Measurements from ENCODE around the gene GLB1L. TPM values are rescaled to one million over a fixed set of nuclear protein-coding genes. Genes with fewer than 3 reads are reported as not detected.
A peak's percentile ranks its signal among the peaks of the same experiment; 100 is the strongest.

Gene GLB1L
- total and polyA plus RNA-seq, 7 donors = 2.1 to 26.0 (median 6.9) TPM

GRCh38 chr2:219225350-219225749 is 19.9 kb downstream of the GLB1L start:
- 78 to 86% methylated on average over 3 of the region's 3 CpGs for WGBS, 2 donors
- DNase-seq = no peak
- Histone ChIP-seq H3K4me1 (peaks cover 0 to 24% (median 20%) of the 10 kb centered on the region in 4 donors), H3K9me3 (no peaks in the 10 kb centered on the region), H3K27ac (no peak overlapping the region), H3K36me3 (peaks cover 53 to 69% (median 56%) of the 10 kb centered on the region in 4 donors), H3K27me3 (no peaks in the 10 kb centered on the region), H3K4me3 (no peak overlapping the region)
- intact Hi-C loops (cut with DNase I) = loop anchor here (10.0 kb wide), 1 partner anchor 159 kb away; the partner anchor contains the start of gene DNPEP
- TF ChIP-seq POLR2AphosphoS5 (IDR thresholded peaks at IDR 0.05) (no peak), POLR2A (IDR thresholded peaks at IDR 0.05) (no peak), EP300 (IDR thresholded peaks at IDR 0.05) (no peak), CTCF (IDR thresholded peaks at IDR 0.05) (no peak)

GRCh38 chr2:219223831-219224610 is 21.2 kb downstream of the GLB1L start:
- DNase-seq = no peak
- Histone ChIP-seq H3K36me3 (peaks cover 56 to 76% (median 62%) of the 10 kb centered on the region in 4 donors), H3K27me3 (no peaks in the 10 kb centered on the region), H3K4me1 (peaks cover 0 to 32% (median 30%) of the 10 kb centered on the region in 4 donors), H3K27ac (no peak overlapping the region), H3K9me3 (no peaks in the 10 kb centered on the region), H3K4me3 (no peak overlapping the region)
- WGBS, 2 donors = 95 to 96% methylated on average over 31 of the region's 31 CpGs
- TF ChIP-seq CTCF (IDR thresholded peaks at IDR 0.05) = no peak
- no peak for TF ChIP-seq EP300 (IDR thresholded peaks at IDR 0.05)
- no peak for TF ChIP-seq POLR2AphosphoS5 (IDR thresholded peaks at IDR 0.05)
- no peak for TF ChIP-seq POLR2A (IDR thresholded peaks at IDR 0.05)
- intact Hi-C loops (cut with DNase I) = loop anchor here (10.0 kb wide), 1 partner anchor 161 kb away; the partner anchor contains the start of gene DNPEP

GRCh38 chr2:219221957-219222518 is 23.2 kb downstream of the GLB1L start:
- intact Hi-C loops (cut with DNase I) = loop anchor here (10.0 kb wide), 1 partner anchor 163 kb away; the partner anchor contains the start of gene DNPEP
- Histone ChIP-seq H3K4me1 (peaks cover 0 to 31% (median 28%) of the 10 kb centered on the region in 4 donors), H3K36me3 (peaks cover 56 to 74% (median 61%) of the 10 kb centered on the region in 4 donors), H3K27ac (no peak overlapping the region), H3K4me3 (no peak overlapping the region), H3K9me3 (no peaks in the 10 kb centered on the region), H3K27me3 (no peaks in the 10 kb centered on the region)
- TF ChIP-seq POLR2AphosphoS5 (IDR thresholded peaks at IDR 0.05) = no peak
- TF ChIP-seq EP300 (IDR thresholded peaks at IDR 0.05) = no peak
- TF ChIP-seq POLR2A (IDR thresholded peaks at IDR 0.05) = no peak
- TF ChIP-seq CTCF (IDR thresholded peaks at IDR 0.05) = no peak
- 95 to 96% methylated on average over 16 of the region's 16 CpGs for WGBS, 2 donors
- DNase-seq = no peak

GRCh38 chr2:219220652-219221402 is 24.4 kb downstream of the GLB1L start:
- Histone ChIP-seq H3K9me3 (no peaks in the 10 kb centered on the region), H3K27ac (peak overlapping the region in 1 of 4 donors; percentile 8), H3K36me3 (peaks cover 56 to 62% (median 59%) of the 10 kb centered on the region in 4 donors), H3K27me3 (no peaks in the 10 kb centered on the region), H3K4me3 (no peak overlapping the region), H3K4me1 (peaks cover 0 to 37% (median 32%) of the 10 kb centered on the region in 4 donors)
- TF ChIP-seq POLR2A (IDR thresholded peaks at IDR 0.05) (no peak), CTCF (IDR thresholded peaks at IDR 0.05) (no peak), EP300 (IDR thresholded peaks at IDR 0.05) (no peak), POLR2AphosphoS5 (IDR thresholded peaks at IDR 0.05) (no peak)
- 95% methylated on average over 19 of the region's 19 CpGs for WGBS, 2 donors
- no peak for DNase-seq
- intact Hi-C loops (cut with DNase I) = loop anchor here (10.0 kb wide), 1 partner anchor 164 kb away; the partner anchor contains the start of gene DNPEP

All from sigmoid colon (tissue), 7 donors.